ENCODE measurements around the gene KIAA1328. TPM values are rescaled to one million over a fixed set of nuclear protein-coding genes. Genes with fewer than 3 reads are reported as not detected.

Gene KIAA1328
- total RNA-seq, 1 experiment from 2014 or later: 6.2 TPM

DNA sequence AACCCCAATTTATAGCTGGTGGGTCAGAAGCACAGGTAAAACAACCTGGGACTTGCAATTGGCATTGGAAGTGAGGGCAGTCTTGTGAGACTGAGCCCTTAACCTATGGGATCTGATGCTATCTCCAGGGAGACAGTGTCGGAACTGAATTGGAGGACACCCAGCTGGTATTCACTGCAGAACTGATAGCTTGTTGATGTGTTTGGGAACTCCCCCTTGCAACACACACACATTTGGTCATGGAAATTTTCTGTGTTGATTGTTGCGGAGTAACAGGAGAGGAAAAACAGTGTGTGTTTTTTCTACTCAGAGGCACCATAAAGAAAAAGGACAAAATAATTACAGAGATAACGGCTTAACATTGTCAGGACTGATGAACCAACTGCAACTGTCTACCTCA lies 16.2 kb upstream of the KIAA1328 start:
- H3K4me1 ChIP-seq (ENCODE audit: control insufficient read depth, insufficient read depth, low read length): no peaks in the 10 kb centered on the region
- no peak overlapping the region for H3K27ac ChIP-seq (ENCODE audit: low read length)
- no TSS peak for BruUV-seq (replicated peaks)
- in situ Hi-C loops (cut with HindIII; ENCODE audit: low pct_unique_long_range_greater_than_20kb, low sequenced_read_pairs) (no loop called here), intact Hi-C loops (cut with micrococcal nuclease; ENCODE audit: unreplicated experiment) (no loop called here)
- ChIA-PET CTCF (no interaction called here), POLR2A (no interaction called here)
- no peak overlapping the region for H3K4me3 ChIP-seq (ENCODE audit: low read depth in 2 of 2, low read length in 2 of 2)
- DNase-seq (ENCODE audit: low read depth, low spot score): no peak
- no peaks in the 10 kb centered on the region for H3K9me3 ChIP-seq (ENCODE audit: control insufficient read depth, insufficient read depth, low read depth, low read length)
- ATAC-seq: no peak
- TF ChIP-seq TCF7L2 (IDR thresholded peaks at IDR 0.05; ENCODE audit: low read depth, low read length) (no peak), CTCF (IDR thresholded peaks at IDR 0.05) (no peak), REST (IDR thresholded peaks at IDR 0.05; ENCODE audit: insufficient read depth in 1 of 2, low read depth in 2 of 2, low read length in 1 of 2) (no peak), POLR2AphosphoS5 (IDR thresholded peaks at IDR 0.05; ENCODE audit: low read depth, low read length) (no peak), SIN3A (IDR thresholded peaks at IDR 0.05; ENCODE audit: borderline replicate concordance, insufficient read depth, low read depth, low read length) (no peak)
- no peaks in the 10 kb centered on the region for H3K27me3 ChIP-seq (ENCODE audit: control insufficient read depth, insufficient read depth, low read length)
- no peaks in the 10 kb centered on the region; the same call in none of the 2 replicates for H3K36me3 ChIP-seq (ENCODE audit: control insufficient read depth, insufficient read depth, low read length)

DNA sequence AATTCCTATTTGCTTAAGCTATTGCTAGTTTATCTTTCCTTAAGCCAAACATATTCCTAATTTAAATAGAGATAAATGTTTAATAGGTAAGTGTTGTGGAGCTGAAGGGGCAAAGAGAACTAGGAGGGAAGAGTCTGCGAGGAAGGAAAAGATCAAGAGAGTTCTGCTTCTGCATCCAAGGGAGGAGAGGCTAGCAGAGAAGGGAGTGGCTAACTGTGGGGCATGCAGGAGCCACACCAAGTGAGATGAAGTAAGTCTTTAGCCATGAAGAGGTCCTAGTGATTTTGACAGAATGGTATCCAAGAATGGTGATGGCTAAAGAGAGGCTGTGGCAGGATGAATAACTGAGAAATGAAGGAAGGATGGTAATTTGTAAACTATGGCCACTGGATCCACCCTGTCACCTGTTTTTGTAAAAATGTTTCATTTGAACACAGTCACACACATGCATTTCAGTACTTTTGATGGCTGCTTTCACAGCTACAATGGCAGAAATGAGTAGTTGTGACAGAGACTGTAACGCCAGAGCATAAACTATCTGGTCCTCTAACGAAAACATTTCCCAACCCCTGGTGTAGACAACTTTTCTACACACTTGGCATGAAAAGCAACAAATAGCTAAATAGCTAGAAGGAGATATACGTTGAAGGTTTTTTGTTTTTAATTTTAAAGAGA lies 15.7 kb upstream of the KIAA1328 start:
- no peaks in the 10 kb centered on the region for H3K27me3 ChIP-seq (ENCODE audit: control insufficient read depth, insufficient read depth, low read length)
- intact Hi-C loops (cut with micrococcal nuclease; ENCODE audit: unreplicated experiment) (no loop called here), in situ Hi-C loops (cut with HindIII; ENCODE audit: low pct_unique_long_range_greater_than_20kb, low sequenced_read_pairs) (no loop called here)
- no peaks in the 10 kb centered on the region for H3K9me3 ChIP-seq (ENCODE audit: control insufficient read depth, insufficient read depth, low read depth, low read length)
- no peak for DNase-seq (ENCODE audit: low read depth, low spot score)
- ATAC-seq: no peak
- BruUV-seq (replicated peaks): no TSS peak
- peaks cover under 1% of the 10 kb centered on the region for H3K36me3 ChIP-seq (ENCODE audit: control insufficient read depth, insufficient read depth, low read length)
- H3K27ac ChIP-seq (ENCODE audit: low read length): no peak overlapping the region
- ChIA-PET CTCF (interaction anchor here (0.6 kb wide), 1 partner anchor 12 kb away, joined by 4 read pairs; no protein-coding TSS in a partner anchor), POLR2A (no interaction called here)
- H3K4me1 ChIP-seq (ENCODE audit: control insufficient read depth, insufficient read depth, low read length): no peaks in the 10 kb centered on the region
- H3K4me3 ChIP-seq (ENCODE audit: low read depth in 2 of 2, low read length in 2 of 2): no peak overlapping the region
- TF ChIP-seq TCF7L2 (IDR thresholded peaks at IDR 0.05; ENCODE audit: low read depth, low read length): no peak
- TF ChIP-seq REST (IDR thresholded peaks at IDR 0.05; ENCODE audit: insufficient read depth in 1 of 2, low read depth in 2 of 2, low read length in 1 of 2): no peak
- no peak for TF ChIP-seq CTCF (IDR thresholded peaks at IDR 0.05)
- TF ChIP-seq POLR2AphosphoS5 (IDR thresholded peaks at IDR 0.05; ENCODE audit: low read depth, low read length): no peak
- no peak for TF ChIP-seq SIN3A (IDR thresholded peaks at IDR 0.05; ENCODE audit: borderline replicate concordance, insufficient read depth, low read depth, low read length)
